GM12878 (cell line): ENCODE measurements around the gene CNRIP1. TPM values are rescaled to one million over a fixed set of nuclear protein-coding genes. Genes with fewer than 3 reads are reported as not detected.

Experiments
- ATAC-seq: fragments of 200-7000 bp; cut with Tn5 transposase; 3 replicates; pipeline ENCODE4 v1.9.1; 2020; ENCODE audit warnings: mild to moderate bottlenecking, moderate library complexity
- BruUV-seq: library from RNA; stranded (reverse); fragments of 400-500 nt; replicated peaks from 2 replicates; lab custom pipeline; 2021; lab: Mats Ljungman, UMichigan
- CTCF ChIA-PET: fragments of 300-600 bp; sonication (Branson Sonifier 250); formaldehyde crosslinking; extraction: SDS; loops from one replicate; lab custom pipeline; 2021; ENCODE audit warnings: inconsistent platforms; lab: Yijun Ruan, JAX
- POLR2A ChIA-PET: fragments of 350-600 bp; formaldehyde crosslinking; extraction: SDS; loops from one replicate; lab custom pipeline; 2021; ENCODE audit warnings: inconsistent platforms; lab: Charles Lee
- RAD21 ChIA-PET: fragments of 300-600 bp; sonication (Branson Sonifier 250); formaldehyde crosslinking; loops from one replicate; lab custom pipeline; 2023; ENCODE audit warnings: antibody characterized with exemption; ENCODE audit not compliant: unreplicated experiment; lab: Charles Lee
- SMC1A ChIA-PET: fragments of 300-600 bp; sonication (Branson Sonifier 250); formaldehyde crosslinking; loops from one replicate; lab custom pipeline; 2023; ENCODE audit not compliant: unreplicated experiment, uncharacterized antibody; lab: Charles Lee
- DNase-seq: peaks from one replicate; pipeline ENCODE4 v3.0.0-alpha.2; 2011; ENCODE audit warnings: low read depth, low spot score
- FAIRE-seq: peaks from 3 replicates; lab custom pipeline; 2011; peaks lifted over from hg19 to GRCh38; lab: Jason Lieb, UNC
- H2AFZ ChIP-seq: 2 replicates; pipeline ENCODE4 v1.6.0; 2011; ENCODE audit warnings: low read depth, low read length, control low read depth; ENCODE audit not compliant: control insufficient read depth
- H3K27ac ChIP-seq: 2 replicates; pipeline ENCODE4 v1.5.1; 2011; ENCODE audit warnings: control low read depth; ENCODE audit not compliant: control insufficient read depth, insufficient read depth
- H3K27me3 ChIP-seq, 2 experiments: replicated peaks in 1 of 2; 2 replicates each; pipeline versions ENCODE4 v1.6.0 to v1.6.1; 2011; ENCODE audit warnings: low read length in 1 of 2; ENCODE audit not compliant: control insufficient read depth in 2 of 2, insufficient read depth in 2 of 2
- H3K36me3 ChIP-seq, 2 experiments: 2 replicates each; pipeline ENCODE4 v1.5.1; 2011; ENCODE audit warnings: low read length in 1 of 2; ENCODE audit not compliant: control insufficient read depth in 2 of 2, insufficient read depth in 2 of 2
- H3K4me1 ChIP-seq: 2 replicates; pipeline ENCODE4 v1.6.1; 2011; ENCODE audit warnings: mild to moderate bottlenecking, low read length, moderate library complexity, mixed read lengths; ENCODE audit not compliant: control insufficient read depth, insufficient read depth
- H3K4me2 ChIP-seq: 2 replicates; pipeline ENCODE4 v1.6.0; 2011; ENCODE audit warnings: control low read depth; ENCODE audit not compliant: control insufficient read depth, insufficient read depth
- H3K4me3 ChIP-seq: fragments of 200-600 bp; sonication (generic); 2 replicates; pipeline ENCODE4 v1.5.1; 2016
- H3K79me2 ChIP-seq: 2 replicates; pipeline ENCODE4 v1.6.0; 2011; ENCODE audit warnings: low read length; ENCODE audit not compliant: control insufficient read depth, insufficient read depth
- H3K9ac ChIP-seq: 2 replicates; pipeline ENCODE4 v1.8.0; 2011; ENCODE audit warnings: low read length, control low read depth, mixed read lengths; ENCODE audit not compliant: control insufficient read depth, insufficient read depth
- H3K9me3 ChIP-seq: replicated peaks from 3 replicates; pipeline ENCODE4 v1.5.1; 2011; ENCODE audit warnings: mild to moderate bottlenecking, low read length; ENCODE audit not compliant: control insufficient read depth, insufficient read depth
- H4K20me1 ChIP-seq: 2 replicates; pipeline ENCODE4 v1.6.0; 2011; ENCODE audit not compliant: control insufficient read depth, insufficient read depth
- FOS ChIP-seq: IDR thresholded peaks from 3 replicates; pipeline ENCODE4 v1.6.1; 2011; ENCODE audit warnings: borderline replicate concordance; ENCODE audit not compliant: insufficient read length; ENCODE audit errors: extremely low read depth
- IKZF1 ChIP-seq: fragments of 450-650 bp; conservative IDR thresholded peaks from 2 replicates; pipeline ENCODE4 v1.6.1; 2017; ENCODE audit warnings: antibody characterized with exemption, mild to moderate bottlenecking
- JUND ChIP-seq: IDR thresholded peaks from 2 replicates; pipeline ENCODE4 v1.6.1; 2012; ENCODE audit warnings: low read depth, mild to moderate bottlenecking, low read length, improper control_type of control experiment, moderate library complexity
- NFYB ChIP-seq: IDR thresholded peaks from 2 replicates; pipeline ENCODE4 v1.6.1; 2011; ENCODE audit warnings: low read depth, mild to moderate bottlenecking, low read length, improper control_type of control experiment, moderate library complexity; ENCODE audit not compliant: insufficient read depth
- WGBS: methylation state at CpG from one replicate; pipeline ENCODE4 v1.1.6; 2016; ENCODE audit warnings: low lambda C conversion rate; ENCODE audit not compliant: insufficient replicate concordance, insufficient coverage; ENCODE audit errors: missing lambda C conversion rate; 5-methylcytosine and 5-hydroxymethylcytosine counted together
- in situ Hi-C: fragments of 300-500 bp; cut with MboI; formaldehyde crosslinking; loops from 9 replicates; pipeline ENCODE4 v1.14.3; 2018; ENCODE audit warnings: mixed read lengths
- intact Hi-C: fragments of 100-400 bp; cut with micrococcal nuclease; formaldehyde crosslinking; loops from one replicate; pipeline ENCODE4 v1.14.2; 2022; ENCODE audit not compliant: unreplicated experiment
- polyA plus RNA-seq, 11 experiments: library from polyadenylated mRNA; depleted of rRNA in 4 of 11; unstranded in 6 of 11; stranded (reverse) in 5 of 11; fragments of >200 nt; fragmentation: Nextera tagmentation in 4 of 11; fragmentation: Illumina TruSeq in 1 of 11; extraction: Ambion mirVana in 4 of 11; extraction: Trizol in 1 of 11; gene quantifications; 1 replicate in 1 of 11; 2 replicates in 10 of 11; pipeline versions ENCODE4 v1.2.1 to v1.2.3, GENCODE V29; 2011 to 2016; ENCODE audit warnings: inconsistent platforms in 2 of 11, missing spikeins in 2 of 11, low read depth in 1 of 11
- total RNA-seq, 4 experiments: library from RNA; depleted of rRNA in 3 of 4; stranded (reverse); fragments of >200 nt in 3 of 4; fragmentation: Illumina TruSeq in 1 of 4; extraction: Trizol in 1 of 4; gene quantifications; 2 replicates each; pipeline versions ENCODE4 v1.2.1 to v1.2.3, GENCODE V29; 2013 to 2021

CNRIP1 gene
- total and polyA plus RNA-seq, 10 of the 15 experiments (the other 5 are each of a cell fraction or from before 2014, with no cell fraction given): not detected

DNA sequence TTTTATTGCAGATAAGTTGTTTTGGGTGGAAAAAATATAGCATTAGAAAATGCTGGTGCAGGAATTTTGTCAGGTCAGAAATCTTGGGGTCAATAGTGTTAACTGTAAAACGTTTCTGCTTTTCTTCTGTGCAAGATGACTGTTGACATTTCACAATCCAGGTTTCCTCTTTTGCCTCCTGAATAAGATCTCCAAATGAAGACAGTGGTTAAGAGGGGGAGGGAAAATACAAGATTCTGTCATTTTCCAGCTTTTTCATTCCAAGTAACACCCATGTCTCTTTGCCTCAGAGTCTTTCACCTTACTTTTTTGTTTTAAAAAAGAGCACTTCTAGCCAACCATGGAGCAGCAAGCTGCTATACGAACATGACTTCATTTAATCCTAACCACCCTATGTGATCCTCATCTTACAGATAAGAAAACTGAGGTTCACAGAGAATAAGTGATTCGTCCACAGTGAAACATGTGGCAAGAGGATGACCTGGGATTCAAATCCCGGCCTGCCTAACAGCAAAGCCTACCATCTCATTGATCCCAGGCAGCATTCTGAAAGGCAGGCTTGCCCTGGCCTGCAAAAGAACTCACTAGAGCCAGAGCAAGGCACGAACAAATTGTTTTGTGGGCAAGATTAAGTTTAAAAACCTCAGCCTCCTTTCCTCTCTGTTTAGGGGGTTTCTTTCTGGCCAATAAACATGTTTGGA, 48.4 kb upstream of the CNRIP1 start:
- H3K36me3 ChIP-seq: no peaks in the 10 kb centered on the region; a peak in 1 of 4 replicates
- H3K9me3 ChIP-seq: no peaks in the 10 kb centered on the region; the same call in 2 of the 3 replicates
- ChIA-PET POLR2A (interaction anchor here (1.2 to 5.8 kb wide), 7 partner anchors 12 to 99 kb away, joined by 3 to 47 read pairs (median 5); partner anchors contain the start of genes APLF and FBXO48), RAD21 (interaction anchor here (1.2 to 7.5 kb wide), 6 partner anchors 11 to 72 kb away, joined by 3 to 83 read pairs (median 6); no protein-coding TSS in a partner anchor), CTCF (interaction anchor here (1.0 to 5.2 kb wide), 5 partner anchors 11 to 96 kb away, joined by 3 to 39 read pairs (median 4); no protein-coding TSS in a partner anchor), SMC1A (interaction anchor here (1.1 to 10.7 kb wide), 10 partner anchors 12 to 73 kb away, joined by 3 to 166 read pairs (median 8); no protein-coding TSS in a partner anchor)
- H3K4me2 ChIP-seq: peak overlapping the region; percentile 64
- in situ Hi-C loops: no loop called here
- peaks cover 99% of the 10 kb centered on the region for H3K79me2 ChIP-seq
- H3K9ac ChIP-seq: peak overlapping the region; percentile 96
- ATAC-seq (no peak), DNase-seq (no peak), FAIRE-seq (no peak)
- intact Hi-C loops: loop anchor here (5.0 kb wide), 1 partner anchor 116 kb away; the partner anchor contains the start of gene PPP3R1
- H2AFZ ChIP-seq: no peak overlapping the region
- peak overlapping the region; percentile 94 for H3K27ac ChIP-seq
- H3K27me3 ChIP-seq: no peaks in the 10 kb centered on the region
- peaks cover 25% of the 10 kb centered on the region for H3K4me1 ChIP-seq
- no peaks in the 10 kb centered on the region for H4K20me1 ChIP-seq
- peak overlapping the region; percentile 84 for H3K4me3 ChIP-seq
- 2% methylated on average over 5 of the region's 5 CpGs for WGBS
- TF ChIP-seq NFYB: no peak
- TF ChIP-seq IKZF1: 0 out of 2 replicates have a peak, but pooled peaks have one; percentile 9
- no peak for TF ChIP-seq JUND
- TF ChIP-seq FOS: no peak
- BruUV-seq: no TSS peak
